ENCODE data around the gene BRSK1.

The BRSK1 gene

DNA sequence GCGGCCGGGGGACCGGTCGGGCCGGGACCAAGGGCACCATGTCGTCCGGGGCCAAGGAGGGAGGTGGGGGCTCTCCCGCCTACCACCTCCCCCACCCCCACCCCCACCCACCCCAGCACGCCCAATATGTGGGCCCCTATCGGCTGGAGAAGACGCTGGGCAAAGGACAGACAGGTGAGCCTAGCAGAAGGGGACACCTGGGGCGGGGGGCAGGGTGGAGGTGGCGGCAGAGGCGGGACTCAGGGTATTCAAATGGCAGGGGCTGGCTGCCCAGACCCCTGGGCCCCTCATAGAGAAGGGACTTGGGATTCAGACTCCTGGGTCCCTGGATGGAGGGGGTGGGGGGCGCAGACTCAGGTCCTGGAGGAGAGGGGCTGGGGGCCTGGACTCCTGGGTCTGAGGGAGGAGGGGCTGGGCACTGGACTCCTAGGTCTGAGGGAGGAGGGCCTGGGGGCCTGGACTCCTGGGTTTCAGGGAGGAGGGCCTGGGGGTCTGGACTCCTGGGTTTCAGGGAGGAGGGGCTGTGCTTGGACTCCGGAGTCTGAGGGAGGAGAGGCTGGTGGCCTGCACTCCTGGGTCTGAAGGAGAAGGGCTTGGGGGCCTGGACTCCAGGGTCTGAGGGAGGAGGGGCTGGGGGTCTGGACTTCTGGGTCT is 735 bp downstream of the BRSK1 start:
- Histone ChIP-seq H3K9ac (peak overlapping the region; percentile 48 to 79 (median 71); a peak in 19 of 22 replicates), H3K4me2 (peak overlapping the region in 10 of 11 experiments; percentile 27 to 77 (median 69); a peak in 19 of 22 replicates), H3K27me3 (no peaks in the 10 kb centered on the region), H3K36me3 (peaks cover 0 to 21% (median 0%) of the 10 kb centered on the region in 11 experiments; a peak in 10 of 22 replicates), H4K20me1 (no peaks in the 10 kb centered on the region), H3K4me3 (peak overlapping the region in 9 of 10 experiments; percentile 33 to 68 (median 53); a peak in 16 of 20 replicates), H3K27ac (peak overlapping the region in 9 of 11 experiments; percentile 48 to 79 (median 63); a peak in 15 of 22 replicates), H3K4me1 (peaks cover 14 to 47% (median 41%) of the 10 kb centered on the region in 10 experiments), H3K9me3 (replicated peaks in 1 of 11) (no peaks in the 10 kb centered on the region)
- TF ChIP-seq Cebpa-rat (IDR thresholded peaks at IDR 0.05) = no peak

DNA sequence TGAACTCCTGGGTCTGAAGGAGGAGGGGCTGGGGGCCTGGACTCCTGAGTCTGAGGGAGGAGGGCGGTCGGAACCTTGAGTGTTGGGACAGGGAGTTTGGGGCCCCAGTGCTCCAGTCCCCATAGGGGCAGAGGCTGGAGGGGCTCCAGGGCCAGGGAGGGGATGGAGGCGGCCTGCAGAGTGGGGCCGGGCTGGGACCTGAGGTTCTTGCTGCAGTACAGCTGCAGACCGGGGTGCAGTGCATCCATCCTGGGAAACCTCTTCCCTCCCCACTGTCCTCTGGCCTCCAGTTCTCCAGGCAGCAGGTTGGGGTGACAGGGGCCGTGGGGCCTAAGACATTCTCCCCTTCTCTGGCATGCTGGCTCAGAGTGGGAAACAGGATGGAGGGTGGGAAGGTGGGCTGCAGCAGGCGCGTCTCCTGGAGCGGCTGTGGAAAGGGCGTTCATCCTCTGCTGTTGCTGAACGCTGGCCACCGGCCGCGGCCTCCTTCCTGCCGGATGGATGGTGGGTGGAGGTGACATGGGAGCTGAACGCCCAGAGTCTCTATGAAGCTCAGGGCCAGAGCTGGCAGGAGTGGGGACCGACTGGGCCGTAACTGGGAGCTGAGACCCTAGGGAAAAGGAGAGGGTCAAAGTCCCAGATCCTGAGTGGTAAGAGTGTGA is 1.6 kb downstream of the BRSK1 start:
- no peak for TF ChIP-seq Cebpa-rat (IDR thresholded peaks at IDR 0.05)

DNA sequence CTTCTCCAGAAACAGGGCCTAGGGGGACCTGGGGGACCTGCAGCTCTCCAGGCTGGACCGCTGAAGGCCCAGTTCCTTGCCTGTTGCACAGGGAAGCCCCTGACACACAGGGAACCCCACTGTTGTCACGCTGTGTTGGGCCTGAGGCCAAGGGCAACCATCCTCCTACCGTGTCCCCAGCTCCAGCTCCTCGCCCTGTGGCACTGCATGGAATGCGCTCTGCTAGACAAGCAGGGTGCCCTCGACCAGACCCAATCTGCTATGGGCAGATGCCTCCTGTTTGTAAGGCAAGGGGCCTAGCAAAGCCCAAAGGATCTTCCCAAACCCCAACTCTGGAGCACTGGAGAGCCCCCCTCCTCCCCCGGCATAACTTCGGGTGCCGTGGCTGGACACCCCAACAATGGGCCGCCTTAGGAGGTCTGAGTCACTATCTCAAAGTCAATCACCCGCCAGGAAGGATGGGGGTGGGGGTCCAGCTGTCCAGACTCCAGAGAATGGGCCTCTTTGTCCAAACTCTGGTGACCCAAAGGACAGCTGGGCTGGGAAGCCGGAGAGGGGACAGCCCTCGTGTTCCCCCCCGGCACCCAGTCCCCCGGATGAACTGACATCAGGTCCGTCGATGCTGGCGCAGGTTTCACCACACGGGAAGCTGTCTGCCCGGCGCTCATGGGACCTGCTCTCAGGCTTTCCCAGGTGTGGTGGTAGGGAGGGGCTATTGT is 3.7 kb downstream of the BRSK1 start:
- no peaks in the 10 kb centered on the region for H3K27me3 ChIP-seq
- H3K9ac ChIP-seq = no peak overlapping the region; a peak in 1 of 22 replicates
- H3K36me3 ChIP-seq = peaks cover 0 to 34% (median 4%) of the 10 kb centered on the region in 11 experiments; a peak in 10 of 22 replicates
- TF ChIP-seq Cebpa-rat (IDR thresholded peaks at IDR 0.05) = no peak
- no peak overlapping the region for H3K4me2 ChIP-seq
- no peaks in the 10 kb centered on the region for H4K20me1 ChIP-seq
- peaks cover 0 to 30% (median 21%) of the 10 kb centered on the region in 10 experiments; a peak in 15 of 20 replicates for H3K4me1 ChIP-seq
- no peak overlapping the region for H3K4me3 ChIP-seq
- H3K27ac ChIP-seq = no peak overlapping the region
- no peaks in the 10 kb centered on the region for H3K9me3 ChIP-seq (replicated peaks in 1 of 11)

More for the DNA sequence above, 1.6 kb downstream of the BRSK1 start:
- Histone ChIP-seq H3K4me1 (peaks cover 12 to 44% (median 39%) of the 10 kb centered on the region in 10 experiments), H3K27ac (peak overlapping the region in 6 of 11 experiments; percentile 27 to 58 (median 54); a peak in 8 of 22 replicates), H3K9ac (peak overlapping the region in 9 of 11 experiments; percentile 28 to 79 (median 74); a peak in 18 of 22 replicates), H3K4me2 (peak overlapping the region in 10 of 11 experiments; percentile 27 to 77 (median 69); a peak in 19 of 22 replicates), H3K36me3 (peaks cover 0 to 23% (median 0%) of the 10 kb centered on the region in 11 experiments; a peak in 10 of 22 replicates), H3K9me3 (replicated peaks in 1 of 11) (no peaks in the 10 kb centered on the region), H4K20me1 (no peaks in the 10 kb centered on the region), H3K4me3 (peak overlapping the region in 7 of 10 experiments; percentile 46 to 68 (median 55); a peak in 8 of 20 replicates), H3K27me3 (no peaks in the 10 kb centered on the region)

DNA sequence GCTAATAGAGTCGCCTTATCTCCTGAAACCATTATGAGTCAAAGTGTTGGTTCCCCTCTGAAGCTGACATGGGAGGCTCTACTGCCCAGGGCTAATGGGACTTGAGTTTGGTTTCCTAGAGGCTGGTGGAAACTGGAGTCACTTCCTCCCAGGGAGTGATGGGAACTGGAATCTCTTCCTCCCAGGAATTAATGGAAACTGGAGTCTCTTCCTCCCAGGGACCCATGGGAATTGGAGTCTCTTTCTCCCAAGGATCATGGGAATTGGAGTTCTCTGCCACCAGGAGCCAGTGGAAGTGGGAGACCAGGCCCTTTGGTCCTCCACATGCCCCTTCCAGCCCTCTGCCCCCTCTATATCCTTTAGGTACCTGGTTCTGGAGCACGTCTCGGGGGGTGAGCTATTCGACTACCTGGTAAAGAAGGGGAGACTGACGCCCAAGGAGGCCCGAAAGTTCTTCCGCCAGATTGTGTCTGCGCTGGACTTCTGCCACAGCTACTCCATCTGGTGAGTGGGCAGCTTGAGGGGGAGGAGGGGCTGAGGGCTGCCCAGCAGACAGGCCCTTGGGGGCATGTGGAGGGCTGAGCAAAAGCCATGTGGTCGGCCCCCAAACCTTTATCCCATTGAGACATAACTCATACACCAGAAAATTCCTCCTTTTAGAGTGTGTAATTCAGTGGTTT is 5.5 kb downstream of the BRSK1 start:
- Histone ChIP-seq H4K20me1 (no peaks in the 10 kb centered on the region), H3K9me3 (replicated peaks in 1 of 11) (no peaks in the 10 kb centered on the region), H3K4me1 (peaks cover 0 to 19% (median 11%) of the 10 kb centered on the region in 10 experiments; a peak in 15 of 20 replicates), H3K36me3 (peaks cover 0 to 50% (median 18%) of the 10 kb centered on the region in 11 experiments; a peak in 13 of 22 replicates), H3K4me2 (no peak overlapping the region), H3K27ac (no peak overlapping the region), H3K27me3 (no peaks in the 10 kb centered on the region), H3K9ac (no peak overlapping the region), H3K4me3 (no peak overlapping the region)
- TF ChIP-seq Cebpa-rat (IDR thresholded peaks at IDR 0.05) = no peak

DNA sequence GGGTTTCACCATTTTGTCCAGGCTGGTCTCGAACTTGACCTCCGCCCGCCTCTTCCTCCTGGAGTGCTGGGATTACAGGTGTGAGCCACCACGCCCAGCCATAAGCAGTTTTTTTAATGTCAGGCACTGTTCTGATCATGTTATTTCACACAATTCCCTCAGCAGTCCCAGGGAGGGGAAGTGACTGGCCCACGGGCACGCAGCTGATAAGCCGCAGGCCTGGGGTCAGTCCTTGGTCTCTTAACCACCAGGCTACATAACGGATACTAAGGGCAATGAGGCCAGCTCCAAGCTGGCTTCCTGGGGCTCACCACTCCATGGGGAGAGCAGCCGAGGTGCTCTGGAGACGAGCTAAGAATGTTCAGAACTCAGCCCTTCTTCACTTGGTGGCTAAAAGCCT is 13.5 kb downstream of the BRSK1 start:
- no peak overlapping the region for H3K4me2 ChIP-seq
- no peaks in the 10 kb centered on the region for H3K9me3 ChIP-seq (replicated peaks in 1 of 11)
- TF ChIP-seq Cebpa-rat (IDR thresholded peaks at IDR 0.05) = no peak
- peaks cover 1 to 12% (median 10%) of the 10 kb centered on the region in 10 experiments; a peak in 17 of 20 replicates for H3K4me1 ChIP-seq
- no peak overlapping the region for H3K27ac ChIP-seq
- H3K9ac ChIP-seq = no peak overlapping the region
- no peaks in the 10 kb centered on the region for H4K20me1 ChIP-seq
- H3K27me3 ChIP-seq = no peaks in the 10 kb centered on the region
- no peak overlapping the region for H3K4me3 ChIP-seq
- H3K36me3 ChIP-seq = peaks cover 0 to 48% (median 28%) of the 10 kb centered on the region in 11 experiments; a peak in 17 of 22 replicates

DNA sequence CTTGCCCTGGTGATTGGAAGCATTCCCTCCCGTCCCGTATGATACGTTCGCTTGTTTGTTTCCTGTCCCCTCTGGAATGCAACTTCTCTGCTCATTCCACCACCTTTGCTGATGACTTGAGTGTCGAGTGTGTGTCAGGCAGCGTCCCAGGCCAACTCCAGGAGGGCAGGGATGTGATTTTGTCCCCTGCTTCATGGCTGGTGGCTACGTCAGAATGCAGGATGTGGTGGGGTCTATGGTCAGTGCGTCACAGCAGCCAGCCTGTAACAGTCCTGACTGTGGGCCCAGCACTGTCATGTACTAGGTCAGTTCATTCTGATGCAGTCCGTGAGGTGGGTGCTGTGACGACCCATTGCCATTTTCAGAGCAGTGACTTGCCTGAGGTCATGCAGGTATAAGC is 16.2 kb downstream of the BRSK1 start:
- no peaks in the 10 kb centered on the region for H4K20me1 ChIP-seq
- no peaks in the 10 kb centered on the region for H3K9me3 ChIP-seq (replicated peaks in 1 of 11)
- H3K4me2 ChIP-seq = no peak overlapping the region
- no peak for TF ChIP-seq Cebpa-rat (IDR thresholded peaks at IDR 0.05)
- H3K36me3 ChIP-seq = peaks cover 0 to 43% (median 35%) of the 10 kb centered on the region in 11 experiments; a peak in 17 of 22 replicates
- H3K27ac ChIP-seq = no peak overlapping the region
- peaks cover 8 to 33% (median 22%) of the 10 kb centered on the region in 10 experiments; a peak in 19 of 20 replicates for H3K4me1 ChIP-seq
- no peaks in the 10 kb centered on the region for H3K27me3 ChIP-seq
- no peak overlapping the region for H3K4me3 ChIP-seq
- no peak overlapping the region for H3K9ac ChIP-seq

DNA sequence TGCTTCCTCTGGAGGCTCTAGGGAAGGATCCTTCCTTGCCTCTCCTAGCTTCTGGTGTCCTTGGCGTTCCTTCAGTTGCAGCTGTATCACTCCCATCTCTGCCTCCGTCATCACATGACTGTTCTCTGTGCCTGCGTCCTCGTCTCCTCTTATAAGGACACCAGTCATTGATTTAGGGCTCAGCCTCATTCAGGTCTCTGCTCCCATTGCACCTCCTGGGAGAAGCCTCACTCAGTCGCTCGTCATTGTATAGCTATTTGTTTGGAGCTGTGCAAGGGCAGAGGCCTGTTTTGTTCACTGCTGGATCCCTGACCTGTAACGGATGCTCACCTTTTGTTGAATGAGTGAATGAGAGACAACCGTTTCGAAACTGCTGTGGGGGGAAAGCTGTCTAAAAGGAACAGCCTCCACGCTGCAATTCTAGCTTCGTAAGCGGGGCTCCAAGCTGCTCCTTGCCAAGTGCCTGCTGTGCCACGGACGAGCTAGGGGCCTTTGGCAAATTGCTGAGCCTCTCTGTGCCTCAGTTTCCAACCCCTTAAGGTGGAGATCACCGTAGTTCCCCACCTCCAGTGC is 17.2 kb downstream of the BRSK1 start:
- Histone ChIP-seq H3K27me3 (no peaks in the 10 kb centered on the region), H3K36me3 (peaks cover 0 to 41% (median 30%) of the 10 kb centered on the region in 11 experiments; a peak in 20 of 22 replicates), H3K9me3 (replicated peaks in 1 of 11) (no peaks in the 10 kb centered on the region), H3K9ac (peak overlapping the region in 6 of 11 experiments; percentile 61 to 78 (median 76); a peak in 8 of 22 replicates), H3K4me1 (peaks cover 15 to 43% (median 25%) of the 10 kb centered on the region in 10 experiments; a peak in 19 of 20 replicates), H3K4me2 (peak overlapping the region; percentile 74 to 97 (median 86); a peak in 21 of 22 replicates), H3K27ac (peak overlapping the region in 5 of 11 experiments; percentile 58 to 72 (median 64); a peak in 4 of 22 replicates), H3K4me3 (peak overlapping the region in 3 of 10 experiments; percentile 57 to 64 (median 59); a peak in 3 of 20 replicates), H4K20me1 (no peaks in the 10 kb centered on the region)
- no peak for TF ChIP-seq Cebpa-rat (IDR thresholded peaks at IDR 0.05)
